ENCODE measurements around the gene TPRG1L.

DNA sequence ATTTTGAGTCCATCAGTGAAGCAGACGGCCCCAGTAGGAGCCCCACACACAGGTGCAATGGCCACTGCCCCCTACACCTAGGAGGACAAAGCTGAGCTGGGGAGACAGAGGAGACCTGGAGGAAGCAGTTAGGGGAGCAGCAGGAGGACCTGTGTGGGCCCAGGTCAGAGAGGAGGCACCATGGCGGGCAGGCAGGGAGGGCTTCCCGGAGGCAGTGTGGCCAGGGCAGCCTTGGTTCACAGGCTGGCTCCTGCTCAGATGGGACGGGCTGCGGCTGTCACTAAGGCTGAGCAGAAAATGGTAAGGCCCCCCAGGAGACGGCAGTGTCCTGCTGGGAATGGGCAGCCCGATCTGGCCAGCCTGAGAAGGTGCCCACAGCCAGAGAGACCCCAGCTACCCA lies 28.9 kb upstream of the TPRG1L start:
- TF ChIP-seq, protein P1, sequence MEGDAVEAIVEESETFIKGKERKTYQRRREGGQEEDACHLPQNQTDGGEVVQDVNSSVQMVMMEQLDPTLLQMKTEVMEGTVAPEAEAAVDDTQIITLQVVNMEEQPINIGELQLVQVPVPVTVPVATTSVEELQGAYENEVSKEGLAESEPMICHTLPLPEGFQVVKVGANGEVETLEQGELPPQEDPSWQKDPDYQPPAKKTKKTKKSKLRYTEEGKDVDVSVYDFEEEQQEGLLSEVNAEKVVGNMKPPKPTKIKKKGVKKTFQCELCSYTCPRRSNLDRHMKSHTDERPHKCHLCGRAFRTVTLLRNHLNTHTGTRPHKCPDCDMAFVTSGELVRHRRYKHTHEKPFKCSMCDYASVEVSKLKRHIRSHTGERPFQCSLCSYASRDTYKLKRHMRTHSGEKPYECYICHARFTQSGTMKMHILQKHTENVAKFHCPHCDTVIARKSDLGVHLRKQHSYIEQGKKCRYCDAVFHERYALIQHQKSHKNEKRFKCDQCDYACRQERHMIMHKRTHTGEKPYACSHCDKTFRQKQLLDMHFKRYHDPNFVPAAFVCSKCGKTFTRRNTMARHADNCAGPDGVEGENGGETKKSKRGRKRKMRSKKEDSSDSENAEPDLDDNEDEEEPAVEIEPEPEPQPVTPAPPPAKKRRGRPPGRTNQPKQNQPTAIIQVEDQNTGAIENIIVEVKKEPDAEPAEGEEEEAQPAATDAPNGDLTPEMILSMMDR (IDR thresholded peaks at IDR 0.05; ENCODE audit: borderline replicate concordance, extremely low read depth, low read length, poor library complexity, severe bottlenecking): no peak
- TF ChIP-seq EZH2 (IDR thresholded peaks at IDR 0.05; ENCODE audit: borderline replicate concordance, low read depth, low read length, severe bottlenecking): no peak

Measured in DND-41 (cell line).